GM18907 (cell line): Measurements from ENCODE around the gene AQP7.
"Not testable (repeated sequence)": the region's sequence is repeated elsewhere in the genome, so short reads cannot be mapped to it uniquely, and the experiment has no call there.

Source experiments
- ATAC-seq: cut with Tn5 transposase; IDR thresholded peaks from one replicate; pipeline ENCODE4 v1.9.1; 2021; ENCODE audit warnings: mild to moderate bottlenecking, moderate library complexity; ENCODE audit not compliant: unreplicated experiment

The AQP7 gene

DNA sequence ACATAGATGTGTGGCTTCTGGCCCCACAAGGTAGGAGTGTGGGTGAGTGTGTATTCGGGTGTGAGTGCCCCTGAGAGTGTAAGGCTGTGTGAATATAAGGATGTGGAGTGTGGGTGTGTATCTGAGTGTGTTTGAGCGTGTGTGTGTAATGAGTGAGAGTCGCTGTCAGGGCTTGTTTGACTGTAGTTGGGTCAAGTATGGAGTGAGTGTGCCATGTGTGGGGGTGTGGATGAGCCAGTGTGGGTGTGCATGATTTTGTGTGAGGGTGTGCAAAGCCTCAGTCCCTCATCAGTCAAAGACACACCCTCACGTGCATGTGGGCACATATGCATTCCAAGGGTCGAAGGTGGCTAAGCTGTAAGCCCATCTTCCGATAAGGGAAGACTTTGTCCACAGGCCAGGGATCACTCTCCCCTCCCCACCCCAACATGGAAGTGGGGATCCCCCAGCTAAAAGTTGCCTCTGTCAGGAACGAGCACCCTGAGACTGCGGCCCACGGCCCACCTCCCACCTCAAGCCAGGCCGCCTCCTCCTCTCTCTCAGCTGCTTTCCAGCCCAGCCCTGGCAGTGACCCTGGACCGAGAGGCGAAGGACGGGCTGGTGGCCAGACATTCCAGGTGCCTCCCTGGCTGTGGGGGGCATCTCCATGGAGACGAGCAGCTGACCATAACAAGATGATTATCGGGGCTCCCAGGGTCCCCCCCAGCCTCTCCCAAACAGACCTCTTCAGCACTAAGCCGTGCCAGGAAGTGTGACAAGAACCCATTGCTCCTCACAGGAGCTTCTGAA, 32.1 kb upstream of the AQP7 start:
- no peak for ATAC-seq

DNA sequence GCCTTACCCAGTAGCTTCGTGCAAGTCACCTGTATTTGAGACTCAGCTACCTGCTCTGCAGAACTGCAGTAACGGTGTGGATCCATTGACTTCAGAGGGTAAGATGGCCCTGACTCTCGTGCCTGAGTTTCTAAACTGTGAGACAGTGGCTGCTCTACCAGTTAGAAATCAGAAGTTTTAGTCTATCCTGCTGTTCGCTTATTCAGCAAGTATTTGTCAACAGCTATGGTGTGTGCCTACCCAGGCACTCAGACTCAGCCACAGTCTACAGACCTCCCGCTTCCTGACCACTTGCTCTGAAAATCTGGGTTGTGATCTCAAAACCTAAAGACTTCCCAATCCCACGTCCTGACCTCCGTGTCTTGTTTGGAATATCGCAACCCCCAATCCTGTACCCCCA, 31.5 kb upstream of the AQP7 start:
- ATAC-seq: no peak

DNA sequence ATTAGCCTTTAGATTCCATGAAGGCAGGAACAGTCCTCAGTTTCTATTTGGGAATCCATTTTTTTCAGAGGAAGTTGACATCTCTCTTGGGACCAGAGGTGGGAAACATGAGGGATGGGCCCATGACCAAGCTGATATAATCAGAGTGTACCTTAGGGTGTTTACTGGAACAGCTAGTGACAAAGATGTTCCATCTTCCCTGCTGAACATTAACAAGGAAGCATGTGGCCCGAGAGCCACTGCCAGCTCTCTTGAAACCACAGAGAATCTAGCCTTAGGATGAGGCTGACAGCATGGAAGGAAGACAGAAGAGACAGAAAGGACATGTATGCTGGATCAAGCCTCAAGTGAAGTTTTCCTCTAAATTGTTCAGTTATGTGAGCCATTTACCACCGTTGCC, 29.1 kb upstream of the AQP7 start:
- no peak for ATAC-seq

DNA sequence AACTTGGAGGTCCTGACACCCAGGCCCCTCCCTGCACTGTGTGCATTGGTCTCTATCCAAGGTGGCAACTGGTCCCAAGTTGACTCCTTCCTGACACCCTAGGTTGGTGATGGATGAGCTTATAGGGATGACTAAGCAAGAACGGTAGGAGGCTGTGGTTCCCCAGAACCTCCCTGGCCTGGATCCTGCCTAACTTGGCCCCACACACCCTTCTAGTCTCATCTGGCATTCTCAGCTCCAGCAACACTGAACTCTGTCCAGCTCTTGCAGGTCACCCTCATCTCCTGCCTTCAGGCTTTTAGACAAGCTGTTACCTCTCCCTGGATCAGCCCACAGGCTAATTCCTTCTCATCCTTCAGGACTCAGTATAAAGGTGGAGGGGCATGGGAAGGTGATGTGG, 28.6 kb upstream of the AQP7 start:
- no peak for ATAC-seq

DNA sequence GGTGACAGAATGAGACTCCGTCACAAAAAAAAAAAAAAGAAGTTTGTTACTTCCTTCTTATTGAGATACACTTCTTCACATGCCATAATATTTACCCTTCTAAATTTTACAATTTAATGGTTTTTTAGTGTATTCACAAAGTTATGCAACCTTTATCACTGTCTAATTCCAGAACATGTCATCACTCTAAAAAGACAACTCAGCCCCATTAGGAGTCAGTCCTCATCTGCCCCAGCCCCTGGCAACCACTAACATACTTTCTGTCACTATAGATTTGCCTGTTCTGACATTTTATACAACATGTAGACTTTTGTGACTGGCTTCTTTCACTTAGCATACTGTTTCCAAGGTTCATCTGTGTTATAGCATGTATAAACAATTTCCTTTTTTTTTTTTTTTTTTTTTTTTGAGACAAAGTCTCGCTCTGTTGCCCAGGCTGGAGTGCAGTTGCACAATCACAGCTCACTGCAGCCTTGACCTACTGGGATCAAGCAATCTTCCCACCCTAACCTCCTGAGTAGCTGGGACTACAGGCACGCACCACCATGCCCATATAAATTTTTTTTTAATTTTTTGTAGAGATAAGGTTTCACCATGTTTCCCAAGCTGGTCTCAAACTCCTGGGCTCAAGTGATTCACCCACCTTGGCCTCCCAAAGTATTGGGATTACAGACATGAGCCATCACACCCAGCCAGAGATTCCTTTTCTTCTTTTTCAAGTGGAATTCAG, 27.1 kb upstream of the AQP7 start:
- no peak for ATAC-seq

DNA sequence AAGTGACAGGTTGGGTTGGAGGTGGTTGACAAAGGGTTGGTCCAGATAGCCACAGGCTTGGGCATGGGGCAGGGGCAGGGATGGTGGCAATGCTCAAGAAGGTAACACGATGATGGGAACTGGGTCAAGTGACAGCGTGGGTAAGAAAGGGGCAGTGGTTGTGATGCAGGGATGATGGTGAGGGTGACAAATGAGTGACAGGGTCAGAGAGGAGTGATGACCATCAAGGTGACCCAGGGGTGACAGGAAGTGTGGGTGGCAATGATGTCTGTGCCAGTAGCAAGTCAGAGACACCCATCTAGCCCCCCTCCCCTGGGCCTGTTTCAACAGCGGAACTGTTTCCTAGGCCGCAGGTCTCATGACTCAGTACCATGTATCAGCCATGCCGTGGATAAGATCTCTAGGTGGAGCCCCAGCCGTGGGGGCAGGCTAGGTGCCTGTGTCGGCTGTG, 24.5 kb upstream of the AQP7 start:
- no peak for ATAC-seq

DNA sequence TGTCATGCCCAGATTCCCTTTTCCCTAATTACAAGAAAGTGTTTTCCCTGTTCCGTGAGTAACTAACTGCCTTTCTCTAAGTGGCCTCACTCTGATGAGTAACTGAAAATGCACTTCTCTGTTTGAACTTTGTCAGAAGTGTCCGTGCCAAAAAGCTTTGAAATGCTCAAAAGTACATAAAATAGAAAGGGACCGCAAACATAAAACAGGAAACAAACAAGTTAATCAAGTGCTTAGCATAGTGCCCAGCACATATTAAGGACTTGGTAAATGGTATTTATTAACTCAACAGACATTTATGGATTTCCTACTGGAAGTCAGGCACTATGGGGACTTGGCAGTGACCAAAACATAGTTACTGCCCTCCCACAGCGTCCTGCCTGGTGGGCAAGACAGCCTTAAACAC, 22.8 kb upstream of the AQP7 start:
- no peak for ATAC-seq

DNA sequence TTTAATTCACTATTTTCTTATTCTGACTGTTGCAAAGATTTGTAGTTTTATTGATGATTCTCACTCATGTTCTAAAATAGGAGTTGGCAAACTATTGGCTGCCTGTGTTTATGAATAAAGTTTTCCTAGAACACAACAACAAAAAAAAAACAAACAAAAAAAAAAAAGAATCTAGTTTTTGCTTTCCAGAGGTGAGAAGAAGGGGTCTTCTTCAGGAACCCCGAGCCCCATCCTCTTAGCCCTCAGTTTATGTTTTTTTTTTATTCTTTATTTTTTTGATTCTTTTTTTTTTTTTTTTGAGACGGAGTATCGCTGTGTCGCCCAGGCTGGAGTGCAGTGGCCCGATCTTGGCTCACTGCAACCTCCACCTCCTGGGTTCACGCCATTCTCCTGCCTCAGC, 22.1 kb upstream of the AQP7 start:
- not testable (repeated sequence) for ATAC-seq

DNA sequence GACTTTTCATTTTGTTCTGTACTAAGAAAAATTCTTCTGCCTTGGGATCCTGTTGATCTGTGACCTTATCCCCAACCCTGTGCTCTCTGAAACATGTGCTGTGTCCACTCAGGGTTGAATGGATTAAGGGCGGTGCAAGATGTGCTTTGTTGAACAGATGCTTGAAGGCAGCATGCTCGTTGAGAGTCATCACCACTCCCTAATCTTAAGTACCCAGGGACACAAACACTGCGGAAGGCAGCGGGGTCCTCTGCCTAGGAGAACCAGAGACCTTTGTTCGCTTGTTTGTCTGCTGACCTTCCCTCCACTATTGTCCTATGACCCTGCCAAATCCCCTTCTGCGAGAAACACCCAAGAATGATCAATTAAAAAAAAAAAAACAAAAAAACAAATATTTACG, 21.7 kb upstream of the AQP7 start:
- not testable (repeated sequence) for ATAC-seq

DNA sequence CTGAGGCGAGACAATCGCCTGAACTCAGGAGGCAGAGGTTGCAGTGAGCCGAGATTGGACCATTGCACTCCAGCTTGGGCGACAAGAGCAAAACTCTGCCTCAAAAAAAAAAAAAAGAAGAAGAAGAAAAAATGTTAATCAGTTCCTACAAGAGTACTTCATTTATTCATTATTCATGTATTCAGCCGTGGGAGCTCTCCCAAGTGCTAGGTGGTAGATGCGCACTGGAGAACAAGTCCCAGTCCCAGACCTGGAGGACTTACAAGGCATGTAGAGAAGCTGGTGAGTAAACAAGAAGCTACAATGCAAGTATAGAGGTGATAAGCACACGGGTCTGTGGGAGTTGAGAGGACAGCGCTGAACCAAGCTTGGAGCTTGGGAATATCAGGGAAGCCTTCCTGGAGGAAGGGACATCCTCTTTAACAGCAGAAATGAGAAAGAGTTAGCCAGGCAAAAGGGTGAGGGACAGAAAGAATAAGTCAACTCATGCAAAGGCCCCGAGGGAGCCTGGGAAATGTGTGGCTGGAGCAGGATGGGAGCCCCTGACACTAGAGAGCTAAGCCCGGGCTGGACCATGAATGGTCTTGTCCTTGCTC, 17.4 kb upstream of the AQP7 start:
- ATAC-seq: no peak

DNA sequence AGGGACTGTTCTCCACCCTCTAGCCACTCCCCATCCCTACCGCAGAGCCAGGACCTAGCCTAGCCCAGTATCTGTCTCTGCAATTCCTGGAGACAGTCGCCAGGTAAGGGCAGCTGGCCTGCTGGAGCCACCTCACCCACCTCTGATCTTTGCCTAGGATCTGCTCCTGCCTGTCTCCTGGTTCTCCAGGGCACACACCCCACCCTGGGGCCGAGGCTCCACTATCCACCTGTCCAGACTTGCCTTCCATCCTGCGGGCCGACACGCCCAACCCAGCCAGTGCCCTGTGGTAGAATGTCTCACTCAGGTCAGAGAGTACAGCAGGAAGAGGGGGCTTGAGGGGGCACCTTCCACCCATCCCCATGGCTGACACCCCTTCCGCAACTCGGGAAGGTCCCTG, 15.7 kb upstream of the AQP7 start:
- ATAC-seq: no peak

DNA sequence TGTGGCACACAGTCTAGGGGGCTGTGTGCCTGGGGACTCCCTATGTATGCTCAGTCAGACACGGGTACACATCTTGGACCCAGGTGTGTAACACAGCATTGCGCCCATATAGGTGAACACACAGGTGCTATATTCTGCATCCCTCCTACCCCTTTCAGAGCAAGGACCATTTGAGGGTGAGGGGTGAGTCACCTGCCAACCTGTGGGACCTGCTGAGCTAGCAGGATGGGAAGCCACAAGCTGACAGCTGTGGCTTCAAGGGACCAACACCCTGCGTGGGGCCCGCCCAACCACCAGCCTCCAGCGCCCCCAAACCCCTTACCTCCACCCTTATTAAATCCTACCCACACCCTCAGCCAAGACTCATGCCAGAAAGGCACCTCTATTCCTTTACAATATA, 14.6 kb upstream of the AQP7 start:
- ATAC-seq: no peak

DNA sequence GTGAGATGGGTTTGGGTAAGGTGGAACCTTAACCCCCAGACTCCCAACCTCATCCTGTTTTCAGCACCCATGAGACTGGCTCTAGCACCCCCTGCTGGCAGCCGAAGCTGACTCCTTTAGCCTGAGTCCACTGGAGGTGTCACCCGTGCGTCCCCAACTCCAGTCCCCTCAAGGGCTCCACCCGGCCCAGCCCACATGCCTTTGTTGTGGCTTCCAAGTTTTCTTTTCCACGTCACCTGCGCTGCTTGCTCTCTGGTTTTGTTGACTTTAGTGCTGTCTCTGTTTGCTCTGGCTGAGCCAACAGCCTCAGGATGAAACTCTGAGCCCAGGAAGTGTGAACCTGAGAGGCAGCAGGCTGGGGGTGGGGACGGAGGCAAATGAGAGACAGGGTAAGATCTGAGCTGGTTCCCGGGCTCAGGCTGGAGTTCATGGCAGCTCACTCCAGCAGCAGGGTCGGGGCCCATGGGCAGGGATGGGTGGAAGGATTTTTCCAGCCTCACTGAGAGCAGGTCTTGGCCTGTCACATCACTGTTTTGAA, 13.2 kb upstream of the AQP7 start:
- ATAC-seq: no peak

DNA sequence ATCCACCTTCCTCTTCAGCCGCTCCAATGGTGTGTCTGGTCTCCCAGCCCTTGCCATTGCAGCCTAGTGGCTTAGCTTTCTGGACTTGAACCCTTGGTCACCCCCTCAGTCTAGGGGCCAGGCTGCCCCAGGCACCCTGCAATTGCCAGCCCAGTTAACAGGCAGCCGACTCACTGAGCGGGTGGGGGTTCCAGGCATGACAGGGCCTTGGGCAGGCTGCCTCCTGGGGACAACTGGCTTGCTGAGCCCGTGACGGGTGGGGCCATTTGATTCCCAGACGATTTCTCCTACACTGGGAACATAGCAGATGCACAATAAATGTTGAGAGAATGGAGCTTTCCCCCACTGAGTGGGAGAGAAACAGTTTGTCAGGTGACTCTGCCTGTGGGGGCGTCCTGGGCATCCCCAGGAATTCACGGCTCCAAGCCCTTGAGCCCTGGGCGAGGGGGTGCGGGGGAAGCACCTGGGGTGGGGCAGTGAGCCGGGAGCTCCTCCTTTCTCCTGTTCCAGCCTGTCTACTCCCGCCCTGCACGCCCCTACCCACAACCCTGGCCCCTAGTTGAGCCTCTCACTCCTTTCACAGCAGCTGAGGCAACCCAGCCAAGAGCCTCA, 12.6 kb upstream of the AQP7 start:
- ATAC-seq: no peak

DNA sequence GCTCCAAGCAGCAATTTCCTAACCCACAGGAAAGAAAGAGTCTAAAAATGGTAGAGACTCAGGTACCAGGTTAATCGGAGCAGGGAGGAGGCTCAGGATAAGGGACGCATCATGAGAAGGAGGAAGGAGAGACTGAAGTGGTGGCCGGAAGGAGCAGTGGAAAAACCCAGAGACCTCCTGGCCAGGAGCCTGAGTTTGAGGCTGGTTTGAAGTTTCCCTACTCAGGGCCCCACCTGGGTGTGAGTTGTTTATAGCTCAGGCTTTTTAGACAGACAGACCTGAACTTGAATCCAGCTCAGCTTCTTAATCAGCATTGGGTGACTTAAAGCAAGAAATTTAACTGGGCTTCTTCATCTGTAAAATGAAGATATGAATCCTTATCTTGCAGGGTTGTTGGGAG, 11.9 kb upstream of the AQP7 start:
- no peak for ATAC-seq

DNA sequence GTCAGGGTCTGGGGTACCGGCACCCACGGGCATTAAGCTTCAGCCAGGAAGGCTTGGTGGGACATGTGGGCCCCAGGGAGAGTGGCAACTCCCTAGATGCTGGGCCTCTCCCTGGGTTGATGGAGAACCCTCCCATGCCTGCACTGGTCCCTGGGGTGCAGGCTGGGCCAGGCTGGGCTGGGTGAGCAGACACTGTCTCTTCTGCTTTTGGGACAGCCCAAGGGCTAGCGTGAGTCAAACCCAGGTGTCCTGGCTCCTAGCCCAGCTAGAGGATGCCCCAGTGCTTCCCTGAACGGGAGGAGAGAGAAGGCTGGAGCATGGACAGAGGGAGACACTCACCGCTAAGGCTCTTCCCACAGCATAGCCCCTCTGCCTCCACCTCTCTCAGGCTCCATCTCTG, 5.7 kb upstream of the AQP7 start:
- ATAC-seq: no peak

DNA sequence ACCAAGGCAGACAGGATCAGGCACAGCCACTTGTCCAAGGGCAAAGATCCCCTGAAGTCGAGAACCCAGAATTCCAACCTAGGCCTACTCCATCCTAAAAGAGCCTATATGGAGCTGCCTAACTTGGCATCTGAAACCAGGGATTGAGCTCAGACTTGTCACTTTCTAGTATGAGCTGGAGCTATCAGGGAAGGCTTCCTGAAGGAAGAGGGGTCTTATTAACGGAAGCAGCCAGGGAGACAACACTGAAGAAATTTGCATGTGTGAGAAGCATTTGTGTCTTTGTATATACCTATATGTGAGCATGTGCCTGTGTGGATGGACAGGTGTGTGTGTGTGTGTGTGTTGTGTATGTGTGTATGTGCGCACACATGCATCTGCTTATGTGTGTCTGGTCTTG, 4.7 kb upstream of the AQP7 start:
- ATAC-seq: no peak

DNA sequence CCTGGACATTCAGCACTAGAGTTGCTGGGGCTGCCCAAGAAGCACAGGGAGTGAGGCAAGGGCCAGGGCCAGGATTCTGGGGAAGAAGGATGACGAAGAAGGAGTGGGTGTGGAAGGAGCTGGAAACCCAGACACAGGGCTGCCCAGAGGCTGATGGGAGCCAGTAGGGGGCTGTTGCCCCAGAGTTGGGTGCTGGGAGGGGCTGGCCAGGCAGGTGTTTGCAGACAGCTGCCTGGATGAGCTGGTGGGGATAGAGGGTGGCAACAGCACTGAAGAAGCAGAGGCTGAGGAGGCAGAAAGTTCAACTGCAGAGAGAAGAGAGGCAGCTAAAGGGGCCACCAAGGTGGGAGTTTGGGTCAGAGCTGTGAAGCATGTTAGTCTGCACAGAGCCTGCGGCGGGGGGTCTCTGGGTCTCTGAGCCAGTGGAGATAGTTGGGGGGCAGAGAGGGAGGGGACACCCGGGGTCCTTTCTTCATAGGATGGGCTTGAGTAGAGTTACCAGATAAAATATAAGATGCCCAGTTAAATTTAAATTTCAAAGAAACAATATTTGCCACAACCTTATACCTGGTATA, 2.5 kb upstream of the AQP7 start:
- no peak for ATAC-seq

DNA sequence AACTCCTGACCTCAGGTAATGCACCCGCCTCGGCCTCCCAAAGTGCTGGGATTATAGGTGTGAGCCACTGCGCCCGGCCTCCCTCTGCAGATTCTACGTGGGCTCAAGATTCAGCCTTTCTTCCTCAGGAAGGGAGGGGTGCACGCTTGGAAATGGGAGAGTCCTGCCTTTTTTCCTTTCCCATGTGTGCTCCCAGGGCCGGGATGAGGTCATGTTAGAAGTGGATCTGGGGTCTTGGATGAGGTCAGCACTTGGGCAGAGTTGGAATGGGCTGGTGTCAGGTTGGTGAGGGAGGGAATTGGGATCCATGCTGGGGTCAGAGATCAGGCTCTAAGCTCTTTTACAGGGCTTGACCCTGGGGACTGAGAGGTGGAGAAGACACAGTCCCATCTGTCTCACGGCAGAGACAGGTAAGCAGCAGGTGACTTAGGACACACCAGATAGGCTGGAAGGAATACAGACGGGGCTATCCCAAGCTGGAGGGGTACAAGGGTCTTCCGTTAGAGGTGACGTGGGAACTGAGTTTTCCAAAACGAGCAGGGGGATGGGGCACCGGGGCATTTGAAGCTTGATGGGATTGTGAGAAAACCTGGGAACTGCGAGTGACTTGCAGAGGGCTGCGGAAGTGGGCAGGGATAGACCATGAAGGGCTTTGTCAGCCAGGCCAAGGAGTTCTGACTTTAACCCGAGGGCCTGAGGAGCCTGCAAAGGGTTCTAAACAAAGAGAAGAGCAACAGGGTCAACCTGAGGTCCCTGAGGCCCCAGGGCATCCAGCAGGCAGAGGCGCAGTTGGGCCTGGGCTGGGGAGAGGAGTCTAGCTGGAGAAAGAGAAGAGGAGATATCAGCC, 1.8 kb upstream of the AQP7 start:
- ATAC-seq: no peak

DNA sequence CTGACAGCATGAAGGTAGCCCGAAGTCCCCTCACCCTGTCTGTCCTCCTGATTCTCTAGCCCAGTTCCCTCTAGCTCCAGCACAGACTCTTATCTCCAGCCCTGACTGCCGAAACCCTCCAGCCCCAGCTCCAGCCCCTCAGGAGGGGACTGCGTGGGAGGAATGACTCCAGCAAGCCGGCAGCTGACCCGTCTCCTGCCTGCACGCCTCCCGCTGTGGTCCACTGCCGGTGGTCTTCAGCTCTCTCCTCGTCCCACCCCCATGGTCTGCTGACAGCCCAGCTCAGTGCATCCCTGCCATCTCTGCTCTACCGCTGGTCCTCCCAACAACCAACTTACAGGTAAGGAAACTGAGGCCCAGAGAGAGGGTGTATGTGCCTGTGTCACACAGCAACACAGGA, 559 bp downstream of the AQP7 start:
- ATAC-seq: not testable (repeated sequence)
